Measurements from ENCODE around the gene ARAP1.

The ARAP1 gene

GRCh38 chr11:72692498-72693237 lies 59.5 kb downstream of the ARAP1 start:
- Histone ChIP-seq H3K4me3 (ENCODE audit: low read length) (no peak overlapping the region), H3K9ac (ENCODE audit: low read depth, low read length) (no peak overlapping the region), H3K9me3 (ENCODE audit: insufficient read depth, low read depth, low read length) (no peaks in the 10 kb centered on the region), H3K36me3 (ENCODE audit: insufficient read depth, low read depth, low read length) (peaks cover 71% of the 10 kb centered on the region), H3K4me1 (ENCODE audit: insufficient read depth, low read length) (no peaks in the 10 kb centered on the region), H3K27ac (ENCODE audit: low read length) (no peak overlapping the region), H3K27me3 (ENCODE audit: insufficient read depth, low read length) (no peaks in the 10 kb centered on the region)

- no peaks in the 10 kb centered on the region for H3K9me3 ChIP-seq (ENCODE audit: insufficient read depth, low read depth, low read length)
- H3K36me3 ChIP-seq (ENCODE audit: insufficient read depth, low read depth, low read length), result peaks cover 73% of the 10 kb centered on the region
- H3K4me3 ChIP-seq (ENCODE audit: low read length), result no peak overlapping the region
- no peak overlapping the region for H3K9ac ChIP-seq (ENCODE audit: low read depth, low read length)
- no peaks in the 10 kb centered on the region for H3K4me1 ChIP-seq (ENCODE audit: insufficient read depth, low read length)
- H3K27me3 ChIP-seq (ENCODE audit: insufficient read depth, low read length), result no peaks in the 10 kb centered on the region
- no peak overlapping the region for H3K27ac ChIP-seq (ENCODE audit: low read length)
Observed at GRCh38 chr11:72690166-72690565, 62.0 kb downstream of the ARAP1 start.

- peaks cover 63% of the 10 kb centered on the region for H3K36me3 ChIP-seq (ENCODE audit: insufficient read depth, low read depth, low read length)
- H3K4me1 ChIP-seq (ENCODE audit: insufficient read depth, low read length), result no peaks in the 10 kb centered on the region
- H3K27me3 ChIP-seq (ENCODE audit: insufficient read depth, low read length), result no peaks in the 10 kb centered on the region
- no peak overlapping the region for H3K9ac ChIP-seq (ENCODE audit: low read depth, low read length)
- H3K9me3 ChIP-seq (ENCODE audit: insufficient read depth, low read depth, low read length), result no peaks in the 10 kb centered on the region
- no peak overlapping the region for H3K27ac ChIP-seq (ENCODE audit: low read length)
- H3K4me3 ChIP-seq (ENCODE audit: low read length), result no peak overlapping the region
Observed at GRCh38 chr11:72688929-72689328, 63.3 kb downstream of the ARAP1 start.

- Histone ChIP-seq H3K27ac (ENCODE audit: low read length) (no peak overlapping the region), H3K27me3 (ENCODE audit: insufficient read depth, low read length) (no peaks in the 10 kb centered on the region), H3K9me3 (ENCODE audit: insufficient read depth, low read depth, low read length) (no peaks in the 10 kb centered on the region), H3K4me3 (ENCODE audit: low read length) (no peak overlapping the region), H3K36me3 (ENCODE audit: insufficient read depth, low read depth, low read length) (peaks cover 64% of the 10 kb centered on the region), H3K4me1 (ENCODE audit: insufficient read depth, low read length) (no peaks in the 10 kb centered on the region), H3K9ac (ENCODE audit: low read depth, low read length) (no peak overlapping the region)
Observed at GRCh38 chr11:72688486-72688885, 63.7 kb downstream of the ARAP1 start.

GRCh38 chr11:72687326-72687725 lies 64.9 kb downstream of the ARAP1 start:
- H3K4me3 ChIP-seq (ENCODE audit: low read length), result no peak overlapping the region
- H3K27me3 ChIP-seq (ENCODE audit: insufficient read depth, low read length), result no peaks in the 10 kb centered on the region
- peaks cover 56% of the 10 kb centered on the region for H3K36me3 ChIP-seq (ENCODE audit: insufficient read depth, low read depth, low read length)
- H3K4me1 ChIP-seq (ENCODE audit: insufficient read depth, low read length), result no peaks in the 10 kb centered on the region
- no peaks in the 10 kb centered on the region for H3K9me3 ChIP-seq (ENCODE audit: insufficient read depth, low read depth, low read length)
- H3K9ac ChIP-seq (ENCODE audit: low read depth, low read length), result no peak overlapping the region
- H3K27ac ChIP-seq (ENCODE audit: low read length), result no peak overlapping the region

GRCh38 chr11:72686639-72687220 lies 65.5 kb downstream of the ARAP1 start:
- Histone ChIP-seq H3K36me3 (ENCODE audit: insufficient read depth, low read depth, low read length) (peaks cover 52% of the 10 kb centered on the region), H3K27me3 (ENCODE audit: insufficient read depth, low read length) (no peaks in the 10 kb centered on the region), H3K9me3 (ENCODE audit: insufficient read depth, low read depth, low read length) (no peaks in the 10 kb centered on the region), H3K4me1 (ENCODE audit: insufficient read depth, low read length) (no peaks in the 10 kb centered on the region), H3K27ac (ENCODE audit: low read length) (no peak overlapping the region), H3K9ac (ENCODE audit: low read depth, low read length) (no peak overlapping the region), H3K4me3 (ENCODE audit: low read length) (no peak overlapping the region)

- H3K27ac ChIP-seq (ENCODE audit: low read length), result no peak overlapping the region
- H3K9ac ChIP-seq (ENCODE audit: low read depth, low read length), result no peak overlapping the region
- H3K4me3 ChIP-seq (ENCODE audit: low read length), result no peak overlapping the region
- H3K27me3 ChIP-seq (ENCODE audit: insufficient read depth, low read length), result 0 out of 2 replicates have a peak, but pooled peaks cover 4% of the 10 kb centered on the region
- H3K4me1 ChIP-seq (ENCODE audit: insufficient read depth, low read length), result no peaks in the 10 kb centered on the region
- H3K9me3 ChIP-seq (ENCODE audit: insufficient read depth, low read depth, low read length), result no peaks in the 10 kb centered on the region
- peaks cover 49% of the 10 kb centered on the region for H3K36me3 ChIP-seq (ENCODE audit: insufficient read depth, low read depth, low read length)
Observed at GRCh38 chr11:72685560-72686480, 66.4 kb downstream of the ARAP1 start.

- Histone ChIP-seq H3K4me3 (ENCODE audit: low read length) (no peak overlapping the region), H3K4me1 (ENCODE audit: insufficient read depth, low read length) (no peaks in the 10 kb centered on the region), H3K36me3 (ENCODE audit: insufficient read depth, low read depth, low read length) (peaks cover 42% of the 10 kb centered on the region), H3K27me3 (ENCODE audit: insufficient read depth, low read length) (peaks cover 16% of the 10 kb centered on the region), H3K27ac (ENCODE audit: low read length) (no peak overlapping the region), H3K9ac (ENCODE audit: low read depth, low read length) (no peak overlapping the region), H3K9me3 (ENCODE audit: insufficient read depth, low read depth, low read length) (no peaks in the 10 kb centered on the region)
Observed at GRCh38 chr11:72684236-72684912, 67.8 kb downstream of the ARAP1 start.

- H3K4me1 ChIP-seq (ENCODE audit: insufficient read depth, low read length), result no peaks in the 10 kb centered on the region
- H3K27ac ChIP-seq (ENCODE audit: low read length), result no peak overlapping the region
- H3K4me3 ChIP-seq (ENCODE audit: low read length), result no peak overlapping the region
- H3K9ac ChIP-seq (ENCODE audit: low read depth, low read length), result no peak overlapping the region
- H3K27me3 ChIP-seq (ENCODE audit: insufficient read depth, low read length), result peaks cover 22% of the 10 kb centered on the region
- H3K9me3 ChIP-seq (ENCODE audit: insufficient read depth, low read depth, low read length), result no peaks in the 10 kb centered on the region
- H3K36me3 ChIP-seq (ENCODE audit: insufficient read depth, low read depth, low read length), result peaks cover 38% of the 10 kb centered on the region
Observed at GRCh38 chr11:72683782-72684200, 68.4 kb downstream of the ARAP1 start.

- H3K27ac ChIP-seq (ENCODE audit: low read length), result no peak overlapping the region
- H3K4me1 ChIP-seq (ENCODE audit: insufficient read depth, low read length), result no peaks in the 10 kb centered on the region
- H3K4me3 ChIP-seq (ENCODE audit: low read length), result no peak overlapping the region
- H3K27me3 ChIP-seq (ENCODE audit: insufficient read depth, low read length), result peaks cover 31% of the 10 kb centered on the region
- no peaks in the 10 kb centered on the region for H3K9me3 ChIP-seq (ENCODE audit: insufficient read depth, low read depth, low read length)
- no peak overlapping the region for H3K9ac ChIP-seq (ENCODE audit: low read depth, low read length)
- H3K36me3 ChIP-seq (ENCODE audit: insufficient read depth, low read depth, low read length), result peaks cover 28% of the 10 kb centered on the region
Observed at GRCh38 chr11:72682858-72683243, 69.4 kb downstream of the ARAP1 start.

- Histone ChIP-seq H3K36me3 (ENCODE audit: insufficient read depth, low read depth, low read length) (peaks cover 23% of the 10 kb centered on the region), H3K4me1 (ENCODE audit: insufficient read depth, low read length) (no peaks in the 10 kb centered on the region), H3K4me3 (ENCODE audit: low read length) (no peak overlapping the region), H3K9ac (ENCODE audit: low read depth, low read length) (no peak overlapping the region), H3K27me3 (ENCODE audit: insufficient read depth, low read length) (peaks cover 36% of the 10 kb centered on the region), H3K27ac (ENCODE audit: low read length) (no peak overlapping the region), H3K9me3 (ENCODE audit: insufficient read depth, low read depth, low read length) (no peaks in the 10 kb centered on the region)
Observed at GRCh38 chr11:72682238-72682857, 69.9 kb downstream of the ARAP1 start.
